ENCODE data around the gene LURAP1L.
"Not testable (repeated sequence)": the region's sequence is repeated elsewhere in the genome, so short reads cannot be mapped to it uniquely, and the experiment has no call there.

The LURAP1L gene

DNA sequence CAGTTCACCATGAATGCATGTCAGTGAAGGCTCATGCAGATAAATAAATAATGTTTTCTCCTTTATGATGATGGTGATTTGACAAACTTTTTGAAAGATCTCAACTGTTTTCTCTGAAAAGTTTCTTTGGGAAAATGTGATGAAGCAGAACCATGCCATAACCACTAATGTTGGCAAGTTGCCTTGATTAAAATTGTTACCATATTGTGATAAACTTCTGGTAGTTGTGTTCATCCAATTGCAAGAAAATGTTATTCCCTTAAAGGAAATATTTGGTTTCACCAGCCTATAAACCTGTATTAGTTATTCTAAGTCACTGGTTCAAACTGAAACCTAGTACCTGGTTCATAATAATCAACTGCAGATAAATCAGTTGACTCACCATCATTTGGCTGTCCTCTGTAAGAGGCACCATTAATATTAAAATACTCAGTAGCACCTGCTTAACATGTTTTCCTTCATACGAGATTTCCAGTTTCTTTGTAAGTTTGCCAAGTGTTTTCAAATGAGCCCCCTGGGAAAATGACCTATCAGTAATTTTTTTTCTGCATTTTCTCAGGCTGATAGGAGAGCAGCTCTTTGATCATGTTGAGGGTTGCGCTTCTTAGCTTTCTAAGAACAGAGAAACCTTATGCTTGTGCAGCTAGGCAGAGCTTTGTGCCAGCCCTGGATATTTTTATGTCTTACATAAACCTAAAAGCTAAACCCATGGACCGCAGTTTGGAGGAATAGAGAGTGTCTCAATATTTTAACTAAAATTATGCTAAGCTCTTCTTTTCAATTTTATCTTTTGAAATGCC lies 88.0 kb downstream of the LURAP1L start:
- FAIRE-seq = no peak

DNA sequence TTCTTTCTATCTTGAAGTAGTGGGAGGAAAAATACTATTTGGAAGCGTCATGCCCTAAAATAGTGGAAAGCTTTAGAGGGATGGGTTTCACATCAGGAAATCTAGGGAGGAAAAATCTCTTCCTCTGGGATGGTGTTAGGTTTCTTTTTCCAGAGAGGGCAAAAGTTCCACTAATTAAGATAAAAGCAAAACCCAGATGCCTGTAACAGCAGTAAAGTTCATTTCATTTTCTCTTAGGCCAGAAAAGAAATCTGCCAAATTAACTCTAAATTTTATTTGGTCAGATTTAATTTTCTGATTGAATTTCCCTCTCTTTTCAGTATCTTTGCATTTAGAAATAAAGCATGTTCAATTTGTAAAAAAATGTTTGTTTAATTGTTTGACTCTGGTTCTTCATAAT lies 88.8 kb downstream of the LURAP1L start:
- FAIRE-seq = no peak

DNA sequence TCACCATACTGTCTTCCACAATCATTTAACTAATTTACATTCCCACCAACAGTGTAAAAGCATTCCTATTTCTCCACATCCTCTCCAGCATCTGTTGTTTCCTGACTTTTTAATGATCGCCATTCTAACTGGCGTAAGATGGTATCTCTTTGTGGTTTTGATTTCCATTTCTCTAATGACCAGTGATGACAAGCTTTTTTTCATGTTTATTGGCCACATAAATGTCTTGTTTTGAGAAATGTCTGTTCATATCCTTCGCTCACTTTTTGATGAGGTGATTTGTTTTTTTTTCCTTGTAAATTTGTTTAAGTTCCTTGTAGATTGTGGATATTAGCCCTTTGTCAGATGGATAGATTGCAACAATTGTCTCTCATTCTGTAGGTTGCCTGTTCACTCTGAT lies 90.6 kb downstream of the LURAP1L start:
- not testable (repeated sequence) for FAIRE-seq
